Stimulated activated CD8-positive, alpha-beta memory T cell treated with anti-CD3 and anti-CD28 coated beads, Interleukin-15, amount 100 ng/mL, for 24 hours (primary cell): ENCODE measurements around the gene DBNL.

Experiments
- DNase-seq: peaks from one replicate; pipeline ENCODE4 v3.0.0-alpha.2; 2020; ENCODE audit warnings: low read depth

Gene DBNL

GRCh38 chr7:44062180-44062902, 17.8 kb downstream of the DBNL start:
- no peak for DNase-seq

- DNase-seq = no peak
Measured at GRCh38 chr7:44062903-44063295, 18.4 kb downstream of the DBNL start.

GRCh38 chr7:44063547-44063893, 19.0 kb downstream of the DBNL start:
- DNase-seq = no peak

- DNase-seq = no peak
Measured at GRCh38 chr7:44063894-44064651, 19.6 kb downstream of the DBNL start.

GRCh38 chr7:44064791-44065430, 20.4 kb downstream of the DBNL start:
- DNase-seq = no peak

GRCh38 chr7:44065431-44066110, 21.1 kb downstream of the DBNL start, which contains the start of gene PGAM2:
TSS of gene PGAM2 (minus strand) at chr7:44065567. CDS start at chr7:44065529, 38 bp downstream.
- DNase-seq = no peak

GRCh38 chr7:44066111-44066460, 21.6 kb downstream of the DBNL start:
- DNase-seq = no peak

GRCh38 chr7:44066494-44067063, 22.1 kb downstream of the DBNL start:
- DNase-seq = no peak

GRCh38 chr7:44067064-44067951, 22.8 kb downstream of the DBNL start:
- DNase-seq = no peak

- no peak for DNase-seq
Measured at GRCh38 chr7:44068054-44068453, 23.6 kb downstream of the DBNL start.

- no peak for DNase-seq
Measured at GRCh38 chr7:44071726-44072363, 27.3 kb downstream of the DBNL start.

- DNase-seq = no peak
Measured at GRCh38 chr7:44072364-44073231, 28.1 kb downstream of the DBNL start.

GRCh38 chr7:44073664-44074348, 29.3 kb downstream of the DBNL start:
- DNase-seq = no peak

- DNase-seq = no peak
Measured at GRCh38 chr7:44074349-44074695, 29.8 kb downstream of the DBNL start.

- DNase-seq = no peak
Measured at GRCh38 chr7:44075296-44076075, 31.0 kb downstream of the DBNL start.

- DNase-seq = no peak
Measured at GRCh38 chr7:44076101-44076895, 31.8 kb downstream of the DBNL start.

- DNase-seq = no peak
Measured at GRCh38 chr7:44077061-44077460, 32.6 kb downstream of the DBNL start.

GRCh38 chr7:44077681-44078091, 33.2 kb downstream of the DBNL start:
- DNase-seq = no peak
